CD4-positive, alpha-beta T cell treated with Interleukin-15 for 1 hour (primary cell): ENCODE data around the gene CRHR2.
"Not testable (repeated sequence)": the region's sequence is repeated elsewhere in the genome, so short reads cannot be mapped to it uniquely, and the experiment has no call there.

Experiments
- DNase-seq: peaks from one replicate; pipeline ENCODE4 v3.0.0-alpha.2; 2020

Gene CRHR2

DNA sequence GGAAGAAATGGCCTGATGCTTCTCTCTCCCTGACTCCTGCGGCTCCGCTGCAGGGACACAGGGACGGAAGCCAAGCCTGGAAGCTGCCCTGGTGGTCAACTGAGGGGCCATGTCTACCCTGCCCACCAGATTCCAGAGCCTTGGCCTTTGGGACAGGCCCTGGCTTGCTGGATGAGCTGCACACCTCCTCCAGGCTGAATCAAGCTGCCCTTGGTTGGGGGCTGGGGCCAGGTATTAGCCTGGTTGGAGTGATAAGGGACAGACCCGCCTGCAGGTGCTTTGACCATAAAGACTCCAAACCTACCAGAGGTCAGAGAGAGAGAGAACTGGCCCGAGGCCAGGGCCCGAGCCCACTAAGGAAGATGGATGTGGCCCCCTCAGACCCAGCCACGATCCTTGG, 30.1 kb downstream of the CRHR2 start:
- DNase-seq, result no peak

DNA sequence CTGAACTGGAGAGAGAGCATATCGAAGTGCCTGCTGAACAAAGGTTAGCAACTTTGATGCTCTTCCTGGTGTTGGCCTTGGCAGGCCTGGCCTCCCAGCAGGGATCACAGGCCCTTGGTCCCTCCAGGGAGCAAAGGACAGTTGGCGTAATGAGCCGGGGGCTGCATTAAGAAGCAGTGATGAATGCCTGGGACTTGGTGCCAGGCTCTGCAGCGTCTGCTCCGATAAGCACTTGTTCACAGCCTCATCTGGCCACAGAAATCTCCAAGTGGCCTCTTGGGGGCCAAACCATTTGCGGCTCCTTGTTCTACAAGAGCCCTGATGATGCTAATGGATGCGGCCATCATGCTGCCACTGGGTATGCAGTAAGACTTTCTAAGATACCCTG, 31.8 kb downstream of the CRHR2 start:
- no peak for DNase-seq

DNA sequence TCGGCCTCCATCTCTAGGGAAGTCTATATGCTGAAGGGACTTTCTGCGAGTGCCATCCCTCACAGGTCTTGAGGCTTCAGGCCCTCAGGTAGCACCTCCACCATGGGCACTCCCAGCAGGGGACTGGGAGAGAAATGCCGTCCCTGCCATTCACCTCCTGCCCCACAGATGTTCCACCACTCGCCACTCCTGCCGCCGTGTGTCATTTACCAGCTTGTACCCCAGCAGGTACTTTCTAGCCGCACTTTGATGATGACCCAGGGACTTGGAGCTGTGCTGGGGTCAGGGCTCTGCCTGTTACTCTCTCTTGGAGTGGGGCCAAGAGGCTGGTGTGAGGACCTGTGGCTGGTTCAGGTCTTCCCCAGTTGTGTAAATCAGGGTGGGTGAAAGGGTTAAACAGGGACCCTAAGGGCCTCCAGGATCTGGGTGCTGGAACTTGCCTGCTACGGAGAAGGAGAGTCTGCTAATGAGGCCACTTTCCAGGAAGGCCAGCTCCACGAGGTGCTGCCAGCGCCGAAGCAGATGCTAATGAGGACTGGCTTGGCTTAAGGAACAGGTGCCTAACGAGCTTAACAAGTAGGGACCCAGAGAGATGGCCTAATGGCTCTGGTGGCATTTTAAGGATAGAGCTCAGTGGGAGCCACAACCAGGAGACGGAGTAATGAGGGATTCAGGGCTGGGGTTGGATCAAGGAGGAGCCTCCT, 32.4 kb downstream of the CRHR2 start:
- no peak for DNase-seq

DNA sequence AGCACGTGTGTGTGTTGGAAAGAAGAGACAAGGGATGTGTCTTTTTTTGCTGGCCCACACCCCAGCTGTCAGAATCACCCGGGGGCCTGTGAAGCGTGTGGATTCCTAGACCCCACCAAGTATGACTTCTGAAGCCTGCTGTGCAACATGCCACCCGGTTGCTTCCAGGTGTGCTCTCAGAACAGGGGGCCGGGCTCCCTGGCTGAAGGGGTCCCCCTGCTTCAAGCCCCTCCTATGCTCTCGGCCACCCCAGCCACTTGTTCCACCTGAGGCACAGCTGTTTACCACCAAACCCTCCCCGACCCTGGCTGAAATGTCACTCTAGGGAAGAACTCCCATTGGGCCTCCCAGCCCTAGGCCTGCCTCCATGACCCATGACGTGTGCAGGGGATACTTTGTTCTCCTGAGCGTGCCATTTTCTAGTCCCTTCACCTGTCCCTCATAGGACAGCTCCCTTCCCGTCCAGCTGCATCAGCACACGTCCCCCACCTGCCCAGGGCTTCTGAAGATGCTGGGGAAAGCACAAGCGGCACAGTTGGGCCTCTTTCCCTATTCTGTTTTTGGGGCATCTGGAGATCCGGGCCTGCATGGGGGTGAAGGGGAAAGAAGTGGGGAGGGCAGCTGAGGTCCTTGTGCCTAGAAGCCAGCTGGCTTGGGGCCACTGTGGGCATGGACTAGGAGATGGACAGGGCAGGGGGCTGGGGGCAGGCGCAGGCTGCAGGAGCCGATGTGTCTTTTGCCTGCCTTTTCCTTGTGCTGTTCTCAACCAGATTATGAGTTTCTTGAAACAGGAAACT, 33.3 kb downstream of the CRHR2 start:
- DNase-seq, result no peak

DNA sequence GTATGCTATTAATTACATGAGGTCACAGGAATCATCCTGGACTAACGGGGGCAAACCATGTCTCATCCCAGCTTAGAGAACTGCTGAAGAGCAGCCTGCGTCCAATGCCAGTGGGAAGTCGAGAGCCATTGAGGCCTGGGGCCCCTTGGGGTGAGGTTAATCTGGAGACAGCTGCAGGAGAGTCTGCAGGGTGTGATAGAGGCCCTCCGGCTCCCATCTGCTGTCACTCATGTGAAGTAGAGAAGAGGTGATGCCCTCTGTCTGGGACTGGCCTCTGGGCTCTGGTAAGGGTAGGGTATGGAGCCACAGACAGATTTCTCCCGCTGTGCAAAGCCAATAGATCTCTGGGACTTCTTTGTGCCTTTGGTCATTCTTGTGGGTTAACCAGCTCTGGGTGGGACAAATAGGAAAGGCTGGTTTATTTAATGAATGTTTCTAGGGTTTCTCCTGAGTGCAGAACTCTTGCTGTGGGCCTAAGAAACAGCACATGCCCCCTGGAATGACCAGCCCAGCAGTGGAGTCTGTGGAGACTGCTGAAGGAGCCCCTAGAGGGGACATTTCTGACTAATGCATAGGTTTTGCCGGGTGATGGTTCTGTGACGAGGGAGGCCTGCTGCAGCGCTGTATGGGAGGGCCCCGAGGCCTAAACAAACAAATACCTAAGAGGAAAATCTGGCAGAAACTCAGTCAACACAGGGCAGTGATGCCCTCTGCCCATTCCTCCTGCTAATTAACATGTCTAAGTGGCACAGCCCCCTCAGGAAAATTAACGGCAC, 34.5 kb downstream of the CRHR2 start:
- no peak for DNase-seq

DNA sequence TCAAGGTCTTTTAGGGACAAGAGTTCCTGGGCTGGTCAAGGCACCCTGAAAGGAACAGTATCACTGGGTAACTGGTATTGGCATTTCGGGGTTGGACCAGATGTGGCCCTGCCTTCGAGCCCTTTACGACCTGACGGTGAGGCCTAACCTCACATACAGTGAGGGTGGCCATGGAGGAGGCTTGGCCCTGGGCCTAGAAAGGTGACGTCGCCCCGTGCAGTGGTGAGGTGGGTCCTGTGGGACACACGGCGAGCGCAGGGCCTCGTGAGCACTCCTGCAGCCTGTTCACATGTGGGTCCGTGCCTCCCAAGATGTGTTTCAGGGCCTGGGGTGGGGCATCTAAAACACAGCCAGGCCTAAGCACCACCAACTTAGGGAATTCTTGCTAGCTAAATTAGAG, 36.1 kb downstream of the CRHR2 start:
- DNase-seq, result no peak

DNA sequence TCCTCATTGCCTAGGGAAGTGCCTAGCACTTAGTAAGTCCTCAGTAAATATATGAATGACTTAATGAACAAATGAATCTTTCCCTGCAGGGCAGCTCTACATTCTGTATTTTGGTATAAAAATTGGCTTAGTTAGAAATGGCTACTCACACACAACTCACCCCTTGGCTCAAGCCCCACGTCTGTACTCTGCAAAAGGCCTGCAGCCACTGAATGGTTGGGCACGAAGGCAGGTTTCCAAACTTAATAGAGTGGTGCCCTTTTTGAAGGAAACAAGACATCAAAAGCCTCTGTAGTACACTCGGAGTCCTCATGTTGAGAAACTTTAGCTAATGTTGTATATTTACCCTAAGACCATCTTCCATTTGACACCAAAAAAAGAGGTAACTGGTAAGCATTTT, 36.6 kb downstream of the CRHR2 start:
- no peak for DNase-seq

DNA sequence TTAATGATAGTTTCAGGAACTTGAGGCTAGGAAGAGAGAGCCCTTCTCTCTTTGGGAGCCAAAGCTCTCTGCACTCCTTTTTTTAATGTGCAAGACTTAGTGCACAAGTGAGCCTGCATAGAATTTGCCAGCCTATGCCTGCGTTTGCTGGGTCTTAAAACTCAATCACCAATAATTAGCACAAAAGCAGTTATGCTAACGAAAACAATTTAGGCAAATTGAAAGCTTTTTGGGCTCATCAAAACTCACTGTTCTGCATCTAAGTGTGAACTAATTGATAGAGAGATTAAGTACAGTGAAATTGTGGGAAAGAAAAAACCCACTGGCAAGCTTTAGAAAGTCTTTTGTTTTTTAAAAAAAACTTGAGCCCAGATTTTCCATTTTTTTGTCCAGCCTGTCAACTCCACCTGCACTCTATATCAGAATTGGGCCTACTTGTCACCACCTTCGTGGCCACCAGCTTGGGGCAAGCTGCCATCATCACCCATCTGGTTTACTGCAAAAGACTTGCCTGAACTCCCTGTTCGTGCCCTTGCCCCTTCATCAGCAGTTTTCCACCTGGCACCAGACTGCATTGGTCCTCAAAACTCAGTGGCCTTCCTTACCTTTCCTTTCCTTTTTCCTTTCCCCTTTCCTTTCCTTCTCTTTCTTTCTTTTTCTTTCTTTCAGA, 37.8 kb downstream of the CRHR2 start:
- no peak for DNase-seq

DNA sequence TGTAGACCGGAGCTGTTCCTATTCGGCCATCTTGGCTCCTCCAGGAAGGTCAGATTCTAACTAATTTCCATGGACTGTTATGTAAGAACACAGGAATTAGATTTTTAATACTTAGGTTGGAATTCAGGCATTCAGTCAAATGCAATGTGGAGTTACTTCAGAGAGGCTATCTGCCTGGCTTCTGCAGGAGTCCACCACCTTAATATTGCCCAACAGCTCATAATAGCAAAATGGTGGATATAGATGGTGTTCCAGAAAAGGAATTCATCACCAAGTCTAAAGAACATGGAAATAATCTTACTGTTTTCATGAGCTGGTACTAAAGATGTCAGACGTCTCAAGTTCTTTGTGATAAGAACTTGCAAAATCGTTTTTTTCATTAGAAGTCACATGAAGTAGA, 39.5 kb downstream of the CRHR2 start:
- no peak for DNase-seq

DNA sequence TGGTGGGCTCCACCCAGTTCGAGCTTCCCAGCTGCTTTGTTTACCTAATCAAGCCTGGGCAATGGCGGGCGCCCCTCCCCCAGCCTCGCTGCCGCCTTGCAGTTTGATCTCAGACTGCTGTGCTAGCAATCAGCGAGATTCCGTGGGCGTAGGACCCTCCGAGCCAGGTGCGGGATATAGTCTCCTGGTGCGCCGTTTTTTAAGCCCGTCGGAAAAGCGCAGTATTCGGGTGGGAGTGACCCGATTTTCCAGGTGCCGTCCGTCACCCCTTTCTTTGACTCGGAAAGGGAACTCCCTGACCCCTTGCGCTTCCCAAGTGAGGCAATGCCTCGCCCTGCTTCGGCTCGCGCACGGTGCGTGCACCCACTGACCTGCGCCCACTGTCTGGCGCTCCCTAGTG, 39.9 kb downstream of the CRHR2 start:
- DNase-seq, result not testable (repeated sequence)

DNA sequence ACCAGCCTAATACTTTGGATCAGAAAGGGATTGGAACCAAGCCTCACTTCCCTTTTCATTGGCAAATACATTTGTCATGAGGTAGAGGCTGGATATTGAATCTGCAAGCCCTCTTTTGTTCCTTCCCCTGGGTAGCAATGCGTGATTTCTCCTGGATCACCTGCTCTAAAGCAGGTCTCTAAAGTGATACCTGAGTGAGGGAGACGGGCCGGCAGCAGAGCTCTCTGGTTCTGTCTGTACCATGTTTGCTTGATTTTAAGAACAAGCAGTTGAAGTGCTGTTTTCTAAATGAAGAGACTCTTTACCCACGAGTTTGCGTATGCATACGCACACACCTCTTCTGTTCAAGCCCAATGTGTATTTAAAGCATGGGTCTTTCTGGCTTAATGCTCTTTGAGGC, 46.5 kb downstream of the CRHR2 start:
- no peak for DNase-seq

DNA sequence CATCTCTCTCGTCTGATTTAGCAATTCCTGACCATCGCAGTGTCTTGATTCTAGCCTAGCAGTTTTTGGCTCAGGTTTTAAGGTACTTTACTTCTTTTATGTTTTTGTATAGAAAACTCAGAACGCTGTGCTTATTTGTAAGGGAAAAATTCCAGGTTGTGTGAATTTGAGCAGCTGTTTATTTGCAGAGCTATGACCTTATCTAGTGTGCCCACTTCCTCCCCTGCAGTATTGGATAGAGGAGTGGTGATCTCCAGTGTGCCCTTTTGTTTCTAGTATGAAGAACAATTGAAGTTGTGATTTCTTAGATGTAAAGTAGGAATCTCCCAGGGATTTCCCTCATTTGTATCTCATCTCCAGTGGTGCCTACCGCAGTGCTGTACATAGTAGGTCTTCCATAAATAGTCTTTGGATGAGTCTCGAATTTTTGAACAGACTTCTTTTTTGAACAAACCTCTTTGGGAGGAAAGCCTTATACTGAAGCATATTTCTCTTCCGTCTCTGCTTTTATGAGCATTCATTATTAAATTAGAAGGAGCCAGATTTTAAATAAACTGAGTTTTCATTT, 47.5 kb downstream of the CRHR2 start:
- DNase-seq, result no peak

DNA sequence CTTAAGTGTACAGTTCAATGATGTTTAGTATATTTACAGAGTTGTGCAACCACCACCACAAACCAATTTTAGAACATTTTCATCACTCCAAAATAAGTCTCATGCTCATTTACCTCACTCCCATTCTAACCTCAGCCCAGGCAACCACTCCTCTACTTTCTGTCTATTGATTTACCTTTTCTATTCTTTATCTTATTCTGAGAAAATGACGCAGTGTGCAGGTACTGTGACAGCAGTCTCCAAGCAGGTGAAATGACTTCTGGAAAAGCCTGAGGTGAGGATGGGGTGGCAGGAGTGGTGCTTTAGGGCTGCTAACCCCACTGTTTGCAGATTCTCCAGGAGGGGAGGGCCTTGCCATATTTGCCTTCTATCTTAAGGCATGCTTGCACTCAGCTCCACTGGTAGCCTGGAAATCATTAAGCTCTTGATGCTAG, 48.0 kb downstream of the CRHR2 start:
- DNase-seq, result no peak

DNA sequence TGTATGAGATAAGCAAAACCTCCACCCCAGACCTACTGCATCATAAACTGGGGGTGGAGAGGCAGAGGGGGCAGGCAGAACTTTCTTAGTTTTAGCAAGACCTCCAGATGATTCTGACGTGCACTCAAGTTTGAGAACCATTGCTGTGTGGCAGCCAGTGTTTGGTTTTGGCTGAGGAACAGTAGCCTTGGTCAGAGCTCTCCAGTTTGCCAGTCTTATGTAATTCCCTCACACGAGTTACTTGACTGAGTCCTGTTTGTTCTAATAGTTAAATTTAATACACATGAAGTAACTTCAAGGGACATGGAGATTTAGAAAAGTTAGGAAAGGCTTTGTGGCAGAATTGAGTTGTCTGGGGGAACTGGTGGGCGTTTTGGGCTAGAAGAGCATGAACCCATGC, 49.0 kb downstream of the CRHR2 start:
- no peak for DNase-seq

DNA sequence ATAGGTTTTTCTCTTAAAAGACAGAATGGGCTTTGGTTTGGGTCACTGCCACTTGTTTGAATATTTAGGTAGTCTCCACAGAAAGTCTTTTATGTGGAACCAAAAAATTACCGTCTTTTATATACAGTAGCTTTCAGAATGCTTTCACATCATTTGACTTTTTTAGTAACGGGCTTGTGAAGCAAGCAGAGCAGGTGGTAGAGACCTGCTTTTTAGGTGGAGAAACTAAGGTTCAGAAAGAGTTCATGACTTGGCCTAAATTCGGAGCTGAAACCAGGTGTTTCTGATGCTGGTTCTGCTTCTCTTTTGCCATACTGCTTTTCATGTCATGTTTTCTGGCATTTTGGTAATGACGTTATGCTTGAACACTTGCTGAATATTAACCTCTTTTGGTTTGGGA, 51.3 kb downstream of the CRHR2 start:
- DNase-seq, result no peak

DNA sequence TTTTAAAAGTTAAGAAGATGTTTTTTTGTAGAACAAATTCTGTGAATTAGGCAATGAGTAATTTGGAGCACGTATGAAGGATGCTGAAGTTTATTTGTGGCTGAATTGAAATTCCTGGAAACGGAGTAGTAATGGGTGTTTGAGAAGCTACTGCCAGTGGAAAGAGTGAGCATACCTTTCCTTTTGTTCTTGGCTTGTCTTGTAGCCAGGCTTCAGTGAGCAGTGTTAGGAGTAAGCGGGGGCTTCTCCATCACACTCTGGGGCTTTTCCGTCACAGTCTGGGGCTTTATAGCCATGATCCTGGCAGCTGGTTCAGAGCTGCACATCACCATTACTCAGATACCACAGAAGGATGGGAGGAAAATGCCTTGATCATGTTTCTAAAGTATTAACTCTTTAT, 55.2 kb downstream of the CRHR2 start:
- DNase-seq, result no peak

DNA sequence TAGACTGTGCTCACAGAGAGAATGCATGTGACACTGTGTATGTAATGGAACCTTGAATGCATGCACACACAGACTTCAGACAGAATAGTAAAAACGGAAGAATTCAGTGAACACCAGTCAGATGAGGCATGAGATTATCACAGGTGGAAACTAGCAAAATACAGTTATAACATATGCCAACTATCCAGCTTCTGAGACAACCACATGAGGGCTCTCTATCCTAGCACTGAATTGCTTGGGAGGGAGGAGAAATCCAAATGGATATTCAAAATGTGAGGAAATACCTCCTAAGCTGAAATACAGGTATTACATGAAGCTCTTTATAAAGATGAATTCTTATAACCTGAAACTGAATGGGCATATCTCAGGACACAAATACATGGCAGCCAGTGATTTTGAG, 57.0 kb downstream of the CRHR2 start:
- DNase-seq, result no peak

DNA sequence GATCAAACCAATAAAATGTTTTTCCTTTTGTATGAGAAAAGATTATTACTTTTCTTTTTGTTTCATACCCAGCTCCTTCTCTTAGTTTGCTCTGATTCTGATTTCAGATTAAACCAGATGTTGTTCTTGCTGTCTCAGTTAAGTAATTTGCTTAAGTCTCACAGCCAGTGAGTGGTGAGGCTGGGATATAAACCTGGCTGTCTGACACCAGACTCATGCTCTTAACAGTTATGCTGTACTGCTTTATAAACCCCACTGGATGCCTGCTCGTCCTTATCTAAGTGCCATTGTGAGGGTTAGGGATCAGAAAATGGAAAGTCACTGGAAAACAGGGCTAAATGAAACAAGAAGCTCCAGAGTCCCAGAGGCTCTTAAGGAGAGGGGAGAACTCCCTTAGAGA, 63.3 kb downstream of the CRHR2 start:
- DNase-seq, result no peak

DNA sequence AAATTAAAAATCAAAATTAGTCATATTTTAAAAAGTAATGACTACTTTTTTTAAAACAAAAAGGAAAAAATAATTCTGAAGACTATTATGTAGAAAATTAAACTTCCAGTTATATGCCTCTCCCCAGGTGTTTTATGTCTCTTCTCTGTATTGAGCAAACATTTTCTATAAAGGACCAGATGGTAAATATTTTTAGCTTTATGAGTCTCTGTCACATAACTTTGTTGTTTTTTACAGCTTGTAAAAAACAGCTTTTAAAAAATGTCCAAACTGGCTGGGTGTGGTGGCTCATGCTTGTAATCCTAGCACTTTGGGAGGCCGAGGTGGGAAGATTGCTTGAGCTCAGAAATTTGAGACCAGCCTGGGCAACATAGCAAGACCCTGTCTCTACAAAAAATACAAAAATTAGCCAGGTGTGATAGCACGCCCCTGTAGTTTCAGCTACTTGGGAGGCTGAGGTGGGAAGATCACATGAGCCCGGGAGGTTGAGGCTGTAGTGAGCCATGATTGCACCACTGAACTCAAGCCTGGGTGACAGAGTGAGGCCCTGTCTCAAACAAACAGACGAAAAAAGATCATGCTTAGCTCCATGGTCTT, 64.1 kb downstream of the CRHR2 start:
- DNase-seq, result no peak

DNA sequence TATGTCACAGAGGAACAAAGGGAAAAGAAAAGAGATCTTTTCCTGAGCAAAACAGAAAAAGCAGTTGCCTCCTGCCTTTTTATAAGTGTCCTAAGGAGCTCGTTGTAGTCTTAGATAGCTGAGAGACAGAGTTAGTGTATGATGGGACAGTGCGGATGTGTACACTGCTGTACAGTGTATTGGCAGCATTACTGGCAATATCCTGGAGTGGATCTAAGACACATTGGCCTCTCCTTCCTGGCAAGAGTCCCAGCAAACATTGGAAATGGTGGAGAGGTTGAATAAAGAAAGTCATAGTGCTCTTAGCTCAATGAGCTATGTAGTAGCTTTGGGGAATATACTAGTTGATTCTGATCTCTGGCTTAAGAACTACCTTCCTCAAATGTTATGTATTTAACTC, 64.9 kb downstream of the CRHR2 start:
- no peak for DNase-seq

DNA sequence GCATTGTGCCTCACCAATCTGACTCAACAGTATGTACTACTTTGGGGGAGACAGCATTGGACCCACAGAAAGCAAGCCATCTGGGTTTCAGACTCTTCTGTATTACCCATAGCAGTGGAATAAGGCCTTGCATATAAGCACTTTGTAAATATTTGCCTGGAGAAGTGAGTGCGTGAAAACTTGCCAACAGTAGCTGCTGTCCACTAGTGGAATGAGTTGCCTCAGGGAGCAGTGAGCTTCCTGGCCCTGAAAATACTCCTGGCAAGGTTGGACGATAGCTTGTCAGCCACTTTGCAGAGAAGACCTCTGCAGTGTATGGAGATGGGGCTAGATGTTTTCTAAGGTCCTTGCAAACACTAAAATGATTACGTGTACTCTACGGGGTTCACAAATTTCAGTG, 65.9 kb downstream of the CRHR2 start:
- DNase-seq, result no peak
